ENCODE measurements around the gene SOHLH1. TPM values are rescaled to one million over a fixed set of nuclear protein-coding genes. Genes with fewer than 3 reads are reported as not detected.

The SOHLH1 gene
- total RNA-seq, 3 donors from 2014 or later (not counting 1 experiment from before 2014, with no cell fraction given) = not detected

- Mint-ChIP-seq H3K9me3 (no peaks in the 10 kb centered on the region), H3K4me1 (no peaks in the 10 kb centered on the region), H3K27ac (no peak overlapping the region), H3K36me3 (no peaks in the 10 kb centered on the region), H3K4me3 (no peak overlapping the region), H3K27me3 (ENCODE audit: low read depth in 2 of 2) (peaks cover 8 to 18% of the 10 kb centered on the region in 2 donors)
- intact Hi-C loops (cut with micrococcal nuclease) = no loop called here
- Histone ChIP-seq H3K36me3 (ENCODE audit: control insufficient read depth, insufficient read depth, low read length) (no peaks in the 10 kb centered on the region), H3K27me3 (ENCODE audit: control insufficient read depth, insufficient read depth, low read length) (peaks cover 3% of the 10 kb centered on the region), H3K27ac (ENCODE audit: low read length) (no peak overlapping the region), H3K4me3 (ENCODE audit: low read length) (no peak overlapping the region), H3K9me3 (ENCODE audit: control insufficient read depth, insufficient read depth, low read length) (no peaks in the 10 kb centered on the region), H3K4me1 (ENCODE audit: control insufficient read depth, insufficient read depth, low read length) (peaks cover under 1% of the 10 kb centered on the region)
- TF ChIP-seq, protein P1, sequence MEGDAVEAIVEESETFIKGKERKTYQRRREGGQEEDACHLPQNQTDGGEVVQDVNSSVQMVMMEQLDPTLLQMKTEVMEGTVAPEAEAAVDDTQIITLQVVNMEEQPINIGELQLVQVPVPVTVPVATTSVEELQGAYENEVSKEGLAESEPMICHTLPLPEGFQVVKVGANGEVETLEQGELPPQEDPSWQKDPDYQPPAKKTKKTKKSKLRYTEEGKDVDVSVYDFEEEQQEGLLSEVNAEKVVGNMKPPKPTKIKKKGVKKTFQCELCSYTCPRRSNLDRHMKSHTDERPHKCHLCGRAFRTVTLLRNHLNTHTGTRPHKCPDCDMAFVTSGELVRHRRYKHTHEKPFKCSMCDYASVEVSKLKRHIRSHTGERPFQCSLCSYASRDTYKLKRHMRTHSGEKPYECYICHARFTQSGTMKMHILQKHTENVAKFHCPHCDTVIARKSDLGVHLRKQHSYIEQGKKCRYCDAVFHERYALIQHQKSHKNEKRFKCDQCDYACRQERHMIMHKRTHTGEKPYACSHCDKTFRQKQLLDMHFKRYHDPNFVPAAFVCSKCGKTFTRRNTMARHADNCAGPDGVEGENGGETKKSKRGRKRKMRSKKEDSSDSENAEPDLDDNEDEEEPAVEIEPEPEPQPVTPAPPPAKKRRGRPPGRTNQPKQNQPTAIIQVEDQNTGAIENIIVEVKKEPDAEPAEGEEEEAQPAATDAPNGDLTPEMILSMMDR (IDR thresholded peaks at IDR 0.05) = no peak
- no peak for DNase-seq
- ATAC-seq = no peak
- WGBS (ENCODE audit: insufficient coverage) = 61% methylated on average over 23 of the region's 23 CpGs
Measured at GRCh38 chr9:135707252-135708138, 8.2 kb upstream of the SOHLH1 start.

- no peaks in the 10 kb centered on the region for H3K4me1 Mint-ChIP-seq
Measured at GRCh38 chr9:135706288-135706687, 7.0 kb upstream of the SOHLH1 start.

DNA sequence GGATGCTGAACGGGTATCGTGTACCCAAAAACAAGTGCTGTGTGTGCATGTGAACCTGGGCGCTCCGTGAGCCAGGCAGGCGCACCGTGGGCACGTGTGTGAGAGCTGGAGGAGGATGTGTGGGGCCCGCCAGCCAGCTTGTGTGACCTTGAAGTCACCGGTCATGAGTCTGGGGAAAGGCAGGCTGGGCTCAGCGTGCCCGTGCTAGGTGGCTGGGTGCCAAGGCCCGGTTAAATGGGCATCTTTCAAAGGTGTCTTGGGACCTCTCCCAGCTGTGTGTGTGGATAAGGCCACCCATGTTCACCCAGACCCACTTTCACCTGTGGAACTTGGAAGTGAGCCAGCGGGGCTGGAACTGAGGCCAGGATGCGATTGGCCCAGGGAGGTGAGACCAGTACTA is 6.1 kb upstream of the SOHLH1 start:
- Mint-ChIP-seq H3K27me3 (ENCODE audit: low read depth in 2 of 2) (peaks cover 5 to 18% of the 10 kb centered on the region in 2 donors), H3K9me3 (no peaks in the 10 kb centered on the region), H3K4me3 (no peak overlapping the region), H3K36me3 (no peaks in the 10 kb centered on the region), H3K27ac (no peak overlapping the region), H3K4me1 (no peaks in the 10 kb centered on the region)
- intact Hi-C loops (cut with micrococcal nuclease) = no loop called here
- Histone ChIP-seq H3K4me1 (ENCODE audit: control insufficient read depth, insufficient read depth, low read length) (peaks cover 17% of the 10 kb centered on the region), H3K36me3 (ENCODE audit: control insufficient read depth, insufficient read depth, low read length) (no peaks in the 10 kb centered on the region), H3K9me3 (ENCODE audit: control insufficient read depth, insufficient read depth, low read length) (no peaks in the 10 kb centered on the region), H3K4me3 (ENCODE audit: low read length) (no peak overlapping the region), H3K27me3 (ENCODE audit: control insufficient read depth, insufficient read depth, low read length) (peaks cover 6% of the 10 kb centered on the region), H3K27ac (ENCODE audit: low read length) (no peak overlapping the region)
- ATAC-seq (no peak), DNase-seq (no peak)
- TF ChIP-seq, protein P1 (IDR thresholded peaks at IDR 0.05) = no peak
- 80% methylated on average over 14 of the region's 14 CpGs for WGBS (ENCODE audit: insufficient coverage)

More at GRCh38 chr9:135706288-135706687, 7.0 kb upstream of the SOHLH1 start:
- Histone ChIP-seq H3K9me3 (ENCODE audit: control insufficient read depth, insufficient read depth, low read length) (no peaks in the 10 kb centered on the region), H3K4me1 (ENCODE audit: control insufficient read depth, insufficient read depth, low read length) (peaks cover 13% of the 10 kb centered on the region), H3K27me3 (ENCODE audit: control insufficient read depth, insufficient read depth, low read length) (peaks cover 6% of the 10 kb centered on the region), H3K4me3 (ENCODE audit: low read length) (no peak overlapping the region), H3K36me3 (ENCODE audit: control insufficient read depth, insufficient read depth, low read length) (no peaks in the 10 kb centered on the region), H3K27ac (ENCODE audit: low read length) (no peak overlapping the region)
- Mint-ChIP-seq H3K27me3 (ENCODE audit: low read depth in 2 of 2) (peaks cover 5 to 18% of the 10 kb centered on the region in 2 donors), H3K27ac (no peak overlapping the region), H3K4me3 (no peak overlapping the region), H3K36me3 (no peaks in the 10 kb centered on the region), H3K9me3 (no peaks in the 10 kb centered on the region)
- intact Hi-C loops (cut with micrococcal nuclease) = no loop called here
- no peak for ATAC-seq
- TF ChIP-seq, protein P1 (IDR thresholded peaks at IDR 0.05) = no peak
- WGBS (ENCODE audit: insufficient coverage) = 84% methylated on average over 9 of the region's 9 CpGs
- DNase-seq = no peak
